Thyroid gland (tissue), 4 donors: Measurements from ENCODE around the gene PSD2. TPM values are rescaled to one million over a fixed set of nuclear protein-coding genes. Genes with fewer than 3 reads are reported as not detected.

ENCODE experiments used
- DNase-seq, 2 donors: peaks; one replicate each; pipeline ENCODE4 v3.0.0-alpha.2; 2019
- H3K27ac ChIP-seq, 3 donors: fragments of 200-600 bp; sonication (generic); 1 replicate in 2 of 3; 2 replicates in 1 of 3; pipeline ENCODE4 v1.5.1; 2016 to 2019; ENCODE audit warnings: mild to moderate bottlenecking in 1 of 3, moderate library complexity in 1 of 3
- H3K27me3 ChIP-seq: fragments of 200-600 bp; sonication (generic); one replicate; pipeline ENCODE4 v1.5.1; 2019
- H3K36me3 ChIP-seq, 2 donors: fragments of 200-600 bp; sonication (generic); one replicate each; pipeline ENCODE4 v1.5.1; 2016 to 2019
- H3K4me1 ChIP-seq, 2 donors: fragments of 200-600 bp; sonication (generic); one replicate each; pipeline ENCODE4 v1.5.1; 2017 to 2019
- H3K4me3 ChIP-seq, 3 donors: fragments of 200-600 bp; sonication (generic); replicated peaks in 1 of 3; 1 replicate in 2 of 3; 2 replicates in 1 of 3; pipeline ENCODE4 v1.5.1; 2016; ENCODE audit warnings: mild to moderate bottlenecking in 1 of 3
- H3K9me3 ChIP-seq: fragments of 200-600 bp; sonication (generic); one replicate; pipeline ENCODE4 v1.5.1; 2017
- POLR2A ChIP-seq, 2 donors: fragments of 450-650 bp; IDR thresholded peaks; one replicate each; pipeline ENCODE4 v1.6.1; 2017; ENCODE audit warnings: antibody characterized with exemption in 2 of 2, mild to moderate bottlenecking in 2 of 2, moderate library complexity in 1 of 2
- WGBS, 2 donors: methylation state at CpG; one replicate each; pipeline ENCODE4 v1.1.5; 2017; 5-methylcytosine and 5-hydroxymethylcytosine counted together
- intact Hi-C: fragments of 100-400 bp; cut with DNase I; formaldehyde crosslinking; loops from one replicate; pipeline ENCODE4 v1.15.1; 2023
- total RNA-seq, 4 donors: library from RNA; depleted of rRNA; stranded (reverse); fragments of >200 nt; gene quantifications; one replicate each; pipeline ENCODE4 v1.2.3, GENCODE V29; 2016
- TF ChIP-seq, protein P1 (sequence below), 6 experiments: fragments of 200-600 bp in 3 of 6; fragments of 450-650 bp in 3 of 6; sonication (generic) in 3 of 6; IDR thresholded peaks; one replicate each; pipeline ENCODE4 v1.5.1; 2016 to 2019; ENCODE audit warnings: antibody characterized with exemption in 6 of 6, mild to moderate bottlenecking in 2 of 6, inconsistent platforms in 1 of 6, moderate library complexity in 1 of 6

PSD2 gene
- total RNA-seq, 4 donors from 2014 or later: 0.11 to 0.67 (median 0.13) TPM; not detected in 1

DNA sequence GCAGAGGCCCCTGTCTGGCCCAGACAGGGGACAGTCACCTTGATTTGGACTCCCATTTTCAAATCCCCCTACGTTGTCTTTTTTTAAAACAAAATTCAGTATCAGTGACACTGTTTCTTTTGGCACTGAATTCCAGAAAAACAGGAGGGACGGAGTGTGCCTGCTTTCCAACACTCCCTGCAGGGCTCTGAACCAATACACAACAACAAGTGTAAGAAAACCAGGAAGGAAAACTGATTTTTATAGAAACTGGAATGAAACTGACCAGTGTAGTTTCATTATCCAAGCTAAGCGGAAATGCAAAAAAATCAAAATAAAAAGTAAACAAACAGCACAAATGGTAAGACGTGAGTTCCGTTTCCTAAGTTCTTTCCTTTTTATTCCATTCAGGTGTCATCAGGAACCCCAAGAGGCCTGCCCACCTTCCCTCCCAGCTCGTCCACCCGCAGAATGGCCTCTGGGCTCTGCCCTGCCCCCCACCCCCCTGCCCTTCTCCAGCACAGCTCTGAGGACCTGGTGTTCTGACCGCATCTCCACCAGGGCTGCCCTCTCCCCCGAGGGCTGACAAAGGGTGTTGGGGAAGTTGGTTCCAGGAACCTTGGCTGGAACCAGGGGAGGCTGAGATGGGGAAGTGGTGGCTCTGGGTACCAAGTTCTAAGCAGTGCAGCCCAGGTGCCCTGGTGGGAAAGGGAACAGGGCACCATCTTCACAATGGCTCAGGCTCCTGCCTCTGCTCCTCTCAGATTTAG is 73.6 kb downstream of the PSD2 start:
- no peak for DNase-seq
- intact Hi-C loops: no loop called here
- 62 to 67% methylated on average over 9 of the region's 9 CpGs for WGBS, 2 donors
- Histone ChIP-seq H3K9me3 (no peaks in the 10 kb centered on the region), H3K4me1 (peaks cover 3 to 9% of the 10 kb centered on the region in 2 donors), H3K36me3 (no peaks in the 10 kb centered on the region), H3K4me3 (no peak overlapping the region), H3K27me3 (no peaks in the 10 kb centered on the region), H3K27ac (peak overlapping the region in 2 of 3 donors; percentile 28 to 49)
- no peak for TF ChIP-seq POLR2A (IDR thresholded peaks at IDR 0.05)
- TF ChIP-seq, protein P1, sequence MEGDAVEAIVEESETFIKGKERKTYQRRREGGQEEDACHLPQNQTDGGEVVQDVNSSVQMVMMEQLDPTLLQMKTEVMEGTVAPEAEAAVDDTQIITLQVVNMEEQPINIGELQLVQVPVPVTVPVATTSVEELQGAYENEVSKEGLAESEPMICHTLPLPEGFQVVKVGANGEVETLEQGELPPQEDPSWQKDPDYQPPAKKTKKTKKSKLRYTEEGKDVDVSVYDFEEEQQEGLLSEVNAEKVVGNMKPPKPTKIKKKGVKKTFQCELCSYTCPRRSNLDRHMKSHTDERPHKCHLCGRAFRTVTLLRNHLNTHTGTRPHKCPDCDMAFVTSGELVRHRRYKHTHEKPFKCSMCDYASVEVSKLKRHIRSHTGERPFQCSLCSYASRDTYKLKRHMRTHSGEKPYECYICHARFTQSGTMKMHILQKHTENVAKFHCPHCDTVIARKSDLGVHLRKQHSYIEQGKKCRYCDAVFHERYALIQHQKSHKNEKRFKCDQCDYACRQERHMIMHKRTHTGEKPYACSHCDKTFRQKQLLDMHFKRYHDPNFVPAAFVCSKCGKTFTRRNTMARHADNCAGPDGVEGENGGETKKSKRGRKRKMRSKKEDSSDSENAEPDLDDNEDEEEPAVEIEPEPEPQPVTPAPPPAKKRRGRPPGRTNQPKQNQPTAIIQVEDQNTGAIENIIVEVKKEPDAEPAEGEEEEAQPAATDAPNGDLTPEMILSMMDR (IDR thresholded peaks at IDR 0.05): no peak

DNA sequence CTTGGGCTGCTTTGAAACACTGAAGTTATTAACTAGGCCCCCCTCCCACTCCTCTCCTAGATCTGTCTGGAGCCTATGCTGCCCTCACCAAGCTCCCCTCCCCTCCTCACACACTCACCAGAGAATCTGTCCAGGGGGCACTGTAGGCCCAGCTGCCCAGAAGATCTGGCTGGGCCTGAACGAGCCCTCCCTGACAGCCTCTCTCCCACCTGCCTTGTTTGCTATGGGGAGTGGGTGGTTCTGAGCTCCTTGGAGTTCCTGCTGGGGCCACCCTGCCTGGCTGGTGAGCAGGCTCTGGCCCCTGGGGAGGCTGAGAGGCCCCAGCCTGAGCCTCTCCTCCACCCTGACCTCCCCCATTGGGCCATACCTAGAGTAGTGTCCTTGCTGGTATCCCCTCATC is 75.1 kb downstream of the PSD2 start:
- no peak overlapping the region for H3K4me3 ChIP-seq
- H3K36me3 ChIP-seq: no peaks in the 10 kb centered on the region
- no peaks in the 10 kb centered on the region for H3K9me3 ChIP-seq
- no peaks in the 10 kb centered on the region for H3K27me3 ChIP-seq
- peaks cover 3 to 9% of the 10 kb centered on the region in 2 donors for H3K4me1 ChIP-seq
- intact Hi-C loops: no loop called here
- 89% methylated on average over 1 of the region's 1 CpG; no CpG with 5 or more reads in 1 of the 2 donors for WGBS, 2 donors
- no peak for TF ChIP-seq POLR2A (IDR thresholded peaks at IDR 0.05)
- TF ChIP-seq, protein P1 (IDR thresholded peaks at IDR 0.05): no peak
- no peak for DNase-seq
- no peak overlapping the region for H3K27ac ChIP-seq

DNA sequence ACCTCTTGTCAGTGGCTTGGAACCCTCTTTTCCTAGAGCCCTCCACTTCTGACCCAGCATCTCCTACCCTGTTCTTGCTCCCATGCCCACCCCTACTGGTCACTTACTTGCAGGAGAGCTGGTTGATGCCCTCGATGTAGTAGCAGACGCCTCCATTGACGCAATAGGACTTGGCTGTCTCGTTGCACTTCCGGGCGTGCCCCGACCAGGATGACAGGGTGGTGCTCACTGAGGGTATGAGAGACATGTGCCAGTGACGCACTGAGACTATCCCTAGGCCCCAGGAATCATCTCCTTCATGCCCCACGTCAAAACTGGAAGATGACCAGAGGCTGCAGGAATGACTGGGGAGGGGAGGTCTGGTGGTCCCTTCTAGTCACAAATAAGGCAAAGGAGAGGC is 76.0 kb downstream of the PSD2 start:
- Histone ChIP-seq H3K4me1 (peaks cover 3 to 9% of the 10 kb centered on the region in 2 donors), H3K9me3 (no peaks in the 10 kb centered on the region), H3K36me3 (no peaks in the 10 kb centered on the region), H3K27me3 (no peaks in the 10 kb centered on the region), H3K27ac (no peak overlapping the region), H3K4me3 (no peak overlapping the region)
- TF ChIP-seq, protein P1 (IDR thresholded peaks at IDR 0.05): no peak
- TF ChIP-seq POLR2A (IDR thresholded peaks at IDR 0.05): no peak
- 91 to 95% methylated on average over 7 to 9 of the region's 9 CpGs for WGBS, 2 donors
- no peak for DNase-seq
- intact Hi-C loops: no loop called here

DNA sequence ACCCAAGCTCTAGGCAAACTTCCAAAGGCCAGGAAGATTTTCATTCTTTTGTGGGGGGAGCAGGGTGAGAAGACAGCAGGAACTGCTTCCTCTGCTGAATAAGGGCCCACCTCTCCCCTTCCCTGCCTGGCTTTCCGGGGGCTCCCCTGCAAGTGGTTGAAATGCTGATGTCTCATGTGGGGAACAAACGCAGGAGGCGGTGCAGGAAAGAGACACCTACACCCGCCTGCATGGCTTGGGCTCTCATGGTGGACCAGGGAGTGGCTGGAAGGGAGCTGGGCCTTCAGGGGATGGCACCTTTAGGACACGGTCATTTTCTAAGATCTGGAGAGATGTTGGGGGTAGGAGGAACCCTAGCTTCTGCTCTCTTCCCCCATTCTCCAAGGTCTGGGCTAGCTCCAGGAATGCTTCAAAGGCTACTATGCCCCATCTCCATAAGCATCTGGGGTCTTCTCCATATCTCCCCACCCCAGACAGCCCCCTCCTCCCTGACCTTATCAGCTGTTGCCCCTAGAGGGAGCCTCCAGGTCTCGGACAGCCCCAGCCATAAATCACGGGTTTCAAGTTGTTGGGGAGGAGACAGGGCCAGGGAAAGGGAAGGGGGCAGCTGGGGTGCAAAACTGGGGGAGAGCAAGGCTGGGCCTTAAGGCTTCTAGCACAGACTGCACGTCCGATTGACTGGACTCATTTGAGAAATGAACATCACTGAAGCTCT is 76.6 kb downstream of the PSD2 start:
- Histone ChIP-seq H3K4me3 (no peak overlapping the region), H3K4me1 (peaks cover 3 to 9% of the 10 kb centered on the region in 2 donors), H3K27ac (no peak overlapping the region), H3K27me3 (no peaks in the 10 kb centered on the region), H3K9me3 (no peaks in the 10 kb centered on the region), H3K36me3 (no peaks in the 10 kb centered on the region)
- intact Hi-C loops: no loop called here
- no peak for DNase-seq
- TF ChIP-seq, protein P1 (IDR thresholded peaks at IDR 0.05): no peak
- TF ChIP-seq POLR2A (IDR thresholded peaks at IDR 0.05): no peak
- 85 to 90% methylated on average over 9 of the region's 9 CpGs for WGBS, 2 donors
